Trophoblast cell (in vitro differentiated cells and primary cell): ENCODE results near the gene ACLY.

Source experiments
- DNase-seq, 2 donors: peaks; one replicate each; pipeline ENCODE4 v3.0.0-alpha.2; 2016
- H2AFZ ChIP-seq: 2 replicates; pipeline ENCODE4 v1.6.1; 2013; ENCODE audit warnings: low read length, moderate library complexity, mild to moderate bottlenecking; ENCODE audit not compliant: insufficient read depth, poor library complexity
- H2AK5ac ChIP-seq: 2 replicates; pipeline ENCODE4 v1.6.1; 2013; ENCODE audit warnings: mild to moderate bottlenecking, low read length
- H2BK120ac ChIP-seq: 2 replicates; pipeline ENCODE4 v1.6.1; 2013; ENCODE audit warnings: low read length, mild to moderate bottlenecking, moderate library complexity; ENCODE audit not compliant: insufficient read depth, poor library complexity
- H2BK12ac ChIP-seq: 2 replicates; pipeline ENCODE4 v1.6.1; 2013; ENCODE audit warnings: mild to moderate bottlenecking, low read length, moderate library complexity
- H2BK5ac ChIP-seq: 2 replicates; pipeline ENCODE4 v1.6.1; 2013; ENCODE audit warnings: low read length, low read depth, moderate library complexity, mild to moderate bottlenecking; ENCODE audit not compliant: poor library complexity
- H3K14ac ChIP-seq: 2 replicates; pipeline ENCODE4 v1.6.1; 2013; ENCODE audit warnings: mild to moderate bottlenecking, low read length
- H3K18ac ChIP-seq: 2 replicates; pipeline ENCODE4 v1.6.1; 2013; ENCODE audit warnings: mild to moderate bottlenecking, low read length
- H3K23ac ChIP-seq: 2 replicates; pipeline ENCODE4 v1.6.1; 2013; ENCODE audit warnings: low read length
- H3K27ac ChIP-seq: 2 replicates; pipeline ENCODE4 v1.5.1; 2013; ENCODE audit warnings: low read depth, mild to moderate bottlenecking, inconsistent platforms, low read length, moderate library complexity
- H3K27me3 ChIP-seq: 2 replicates; pipeline ENCODE4 v1.6.1; 2013; ENCODE audit warnings: inconsistent platforms, mild to moderate bottlenecking, low read length, moderate library complexity; ENCODE audit not compliant: insufficient read depth
- H3K36me3 ChIP-seq, 2 experiments: 1 replicate in 1 of 2; 2 replicates in 1 of 2; pipeline ENCODE4 v1.6.1; 2013; ENCODE audit warnings: low read length in 2 of 2, mild to moderate bottlenecking in 2 of 2, moderate library complexity in 1 of 2; ENCODE audit not compliant: insufficient read depth in 2 of 2, control insufficient read depth in 1 of 2
- H3K4ac ChIP-seq: 2 replicates; pipeline ENCODE4 v1.6.1; 2013; ENCODE audit warnings: low read depth, mild to moderate bottlenecking, low read length, moderate library complexity
- H3K4me1 ChIP-seq, 2 experiments: 1 replicate in 1 of 2; 2 replicates in 1 of 2; pipeline ENCODE4 v1.6.1; 2013; ENCODE audit warnings: low read length in 2 of 2, mild to moderate bottlenecking in 2 of 2, moderate library complexity in 1 of 2; ENCODE audit not compliant: insufficient read depth in 2 of 2, control insufficient read depth in 1 of 2
- H3K4me2 ChIP-seq: 2 replicates; pipeline ENCODE4 v1.6.1; 2013; ENCODE audit warnings: inconsistent platforms, mild to moderate bottlenecking, low read length, moderate library complexity
- H3K4me3 ChIP-seq: 2 replicates; pipeline ENCODE4 v1.5.1; 2013; ENCODE audit warnings: mild to moderate bottlenecking, low read depth, low read length, inconsistent platforms
- H3K79me1 ChIP-seq: one replicate; pipeline ENCODE4 v1.6.1; 2013; ENCODE audit warnings: low read length
- H3K79me2 ChIP-seq: 2 replicates; pipeline ENCODE4 v1.6.1; 2013; ENCODE audit warnings: low read length, mild to moderate bottlenecking; ENCODE audit not compliant: control insufficient read depth, insufficient read depth, poor library complexity
- H3K9ac ChIP-seq: 2 replicates; pipeline ENCODE4 v1.6.1; 2013; ENCODE audit warnings: mild to moderate bottlenecking, low read length
- H3K9me3 ChIP-seq: 2 replicates; pipeline ENCODE4 v1.6.1; 2013; ENCODE audit warnings: low read depth, mild to moderate bottlenecking, control low read depth, inconsistent platforms, low read length; ENCODE audit not compliant: insufficient read depth
- H4K12ac ChIP-seq: 2 replicates; pipeline ENCODE4 v1.6.1; 2013; ENCODE audit warnings: low read depth, mild to moderate bottlenecking, low read length, moderate library complexity
- H4K8ac ChIP-seq: 2 replicates; pipeline ENCODE4 v1.6.1; 2013; ENCODE audit warnings: low read depth, mild to moderate bottlenecking, low read length, moderate library complexity
- H4K91ac ChIP-seq: one replicate; pipeline ENCODE4 v1.6.1; 2013; ENCODE audit warnings: low read depth, mild to moderate bottlenecking, low read length, moderate library complexity
- WGBS: extraction: QIAGEN DNeasy Blood & Tissue Kit; methylation state at CpG from one replicate; pipeline ENCODE4 v1.1.7; 2013; ENCODE audit warnings: missing lambda C conversion rate; ENCODE audit not compliant: insufficient read length, insufficient coverage; ENCODE audit errors: extremely low coverage; 5-methylcytosine and 5-hydroxymethylcytosine counted together

The ACLY gene

DNA sequence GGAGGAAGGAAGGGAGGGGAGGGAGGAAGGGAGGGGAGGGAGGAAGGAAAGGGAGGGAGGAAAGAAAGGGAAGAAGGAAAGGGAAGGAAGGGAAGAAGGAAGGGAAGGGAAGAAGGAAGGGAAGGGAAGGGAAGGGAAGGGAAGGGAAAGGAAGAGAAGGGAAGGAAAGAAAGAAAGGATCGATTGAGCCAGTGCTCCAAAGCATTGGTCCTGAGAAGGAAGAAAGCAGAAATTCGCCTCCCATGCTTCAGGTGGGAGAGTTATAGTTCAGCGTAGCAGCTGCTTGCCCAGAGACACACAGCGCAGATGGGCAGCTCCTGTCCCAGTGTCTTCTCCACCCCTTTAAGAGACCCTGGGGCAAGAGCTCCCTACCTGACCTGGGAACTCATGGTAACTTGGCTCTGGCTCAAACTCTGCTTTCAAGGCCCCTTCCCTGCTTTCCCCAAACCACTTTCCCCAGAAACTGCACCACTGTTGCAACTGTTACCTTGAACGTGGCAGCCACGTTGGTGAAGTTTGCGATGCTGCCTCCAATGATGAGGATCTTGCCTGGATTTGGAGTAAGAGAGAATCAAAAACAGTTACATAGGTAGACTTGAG is 14.4 kb downstream of the ACLY start:
- no peaks in the 10 kb centered on the region for H3K79me2 ChIP-seq
- H3K9ac ChIP-seq: no peak overlapping the region
- H3K18ac ChIP-seq: no peak overlapping the region
- no peak overlapping the region for H4K91ac ChIP-seq
- H2AFZ ChIP-seq: no peak overlapping the region
- H3K36me3 ChIP-seq: peaks cover 82 to 88% of the 10 kb centered on the region in 2 experiments
- no peaks in the 10 kb centered on the region for H3K4me1 ChIP-seq
- no peaks in the 10 kb centered on the region for H3K9me3 ChIP-seq
- H3K4me3 ChIP-seq: no peak overlapping the region
- WGBS: no CpG with 5 or more reads among the region's 7 CpGs
- no peak overlapping the region for H3K14ac ChIP-seq
- H2BK12ac ChIP-seq: no peak overlapping the region
- H4K12ac ChIP-seq: no peak overlapping the region
- no peak for DNase-seq
- no peak overlapping the region for H3K4me2 ChIP-seq
- H2BK120ac ChIP-seq: no peak overlapping the region
- no peak overlapping the region for H3K27ac ChIP-seq
- no peak overlapping the region for H3K23ac ChIP-seq
- no peaks in the 10 kb centered on the region for H3K27me3 ChIP-seq
- H3K79me1 ChIP-seq: no peaks in the 10 kb centered on the region
- no peak overlapping the region for H3K4ac ChIP-seq
- no peak overlapping the region for H2BK5ac ChIP-seq
- no peak overlapping the region for H2AK5ac ChIP-seq
- H4K8ac ChIP-seq: no peak overlapping the region

DNA sequence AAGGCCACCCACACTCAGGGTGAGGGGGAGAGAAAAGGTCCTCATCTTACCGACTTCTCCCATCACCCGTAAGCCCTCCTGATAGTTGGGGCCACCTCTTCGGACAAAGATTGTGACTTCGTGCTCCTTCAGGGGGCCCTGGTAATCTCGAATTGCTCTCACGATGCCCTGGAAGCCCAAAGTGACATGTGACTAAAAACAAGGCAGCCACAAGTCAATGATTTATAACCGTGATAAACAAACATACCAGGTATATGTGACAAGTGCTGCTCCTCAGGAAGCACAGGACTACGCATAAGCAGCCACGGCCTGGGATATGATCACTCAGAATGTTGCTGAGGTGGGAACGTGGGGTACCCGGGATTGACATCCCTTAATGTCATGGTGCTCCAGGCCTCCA is 17.1 kb downstream of the ACLY start:
- H3K23ac ChIP-seq: no peak overlapping the region
- no peak overlapping the region for H2AK5ac ChIP-seq
- no peak overlapping the region for H3K18ac ChIP-seq
- H4K91ac ChIP-seq: no peak overlapping the region
- no peaks in the 10 kb centered on the region for H3K4me1 ChIP-seq
- H3K9ac ChIP-seq: no peak overlapping the region
- no peaks in the 10 kb centered on the region for H3K9me3 ChIP-seq
- H2AFZ ChIP-seq: no peak overlapping the region
- no peaks in the 10 kb centered on the region for H3K27me3 ChIP-seq
- no peaks in the 10 kb centered on the region for H3K79me1 ChIP-seq
- DNase-seq: no peak
- H3K4me3 ChIP-seq: no peak overlapping the region
- peaks cover 81 to 88% of the 10 kb centered on the region in 2 experiments for H3K36me3 ChIP-seq
- H4K8ac ChIP-seq: no peak overlapping the region
- no peak overlapping the region for H3K4ac ChIP-seq
- WGBS: no CpG with 5 or more reads among the region's 11 CpGs
- H3K27ac ChIP-seq: no peak overlapping the region
- no peak overlapping the region for H2BK12ac ChIP-seq
- no peak overlapping the region for H2BK5ac ChIP-seq
- H3K14ac ChIP-seq: no peak overlapping the region
- no peaks in the 10 kb centered on the region for H3K79me2 ChIP-seq
- no peak overlapping the region for H3K4me2 ChIP-seq
- no peak overlapping the region for H4K12ac ChIP-seq
- H2BK120ac ChIP-seq: no peak overlapping the region

GRCh38 chr17:41896726-41897125 is 22.0 kb downstream of the ACLY start:
- Histone ChIP-seq H3K4me1 (peaks cover 0 to 13% of the 10 kb centered on the region in 2 experiments), H4K91ac (no peak overlapping the region), H3K23ac (no peak overlapping the region), H3K14ac (no peak overlapping the region), H3K4me2 (no peak overlapping the region), H3K27me3 (no peaks in the 10 kb centered on the region), H3K27ac (no peak overlapping the region), H2AFZ (no peak overlapping the region), H2BK12ac (no peak overlapping the region), H3K9me3 (peaks cover 1% of the 10 kb centered on the region), H3K36me3 (peaks cover 85 to 87% of the 10 kb centered on the region in 2 experiments), H4K8ac (no peak overlapping the region), H2BK5ac (no peak overlapping the region), H3K4ac (no peak overlapping the region), H3K79me1 (no peaks in the 10 kb centered on the region), H4K12ac (no peak overlapping the region), H3K4me3 (no peak overlapping the region), H2AK5ac (no peak overlapping the region), H3K18ac (no peak overlapping the region), H2BK120ac (no peak overlapping the region), H3K79me2 (no peaks in the 10 kb centered on the region), H3K9ac (no peak overlapping the region)
- no CpG with 5 or more reads among the region's 6 CpGs for WGBS
- DNase-seq: no peak

- H3K4me3 ChIP-seq: no peak overlapping the region
- no peak for DNase-seq
- H3K23ac ChIP-seq: no peak overlapping the region
- H2AFZ ChIP-seq: no peak overlapping the region
- no peak overlapping the region for H4K12ac ChIP-seq
- H3K79me1 ChIP-seq: no peaks in the 10 kb centered on the region
- no peak overlapping the region for H2BK120ac ChIP-seq
- H2AK5ac ChIP-seq: no peak overlapping the region
- peaks cover 0 to 13% of the 10 kb centered on the region in 2 experiments for H3K4me1 ChIP-seq
- H3K4ac ChIP-seq: no peak overlapping the region
- H2BK12ac ChIP-seq: no peak overlapping the region
- no peak overlapping the region for H3K14ac ChIP-seq
- peaks cover 82 to 87% of the 10 kb centered on the region in 2 experiments for H3K36me3 ChIP-seq
- H3K18ac ChIP-seq: no peak overlapping the region
- H3K9ac ChIP-seq: peak overlapping the region; percentile 18
- H3K27me3 ChIP-seq: no peaks in the 10 kb centered on the region
- H3K9me3 ChIP-seq: peaks cover 1% of the 10 kb centered on the region
- H4K8ac ChIP-seq: no peak overlapping the region
- no peaks in the 10 kb centered on the region for H3K79me2 ChIP-seq
- H4K91ac ChIP-seq: no peak overlapping the region
- H3K27ac ChIP-seq: peak overlapping the region; percentile 48
- H3K4me2 ChIP-seq: peak overlapping the region; percentile 8
- H2BK5ac ChIP-seq: no peak overlapping the region
- no CpG with 5 or more reads among the region's 5 CpGs for WGBS
Observed at GRCh38 chr17:41895617-41896016, 23.1 kb downstream of the ACLY start.
